ENCODE measurements around the gene SUCLG1.

Gene SUCLG1

DNA sequence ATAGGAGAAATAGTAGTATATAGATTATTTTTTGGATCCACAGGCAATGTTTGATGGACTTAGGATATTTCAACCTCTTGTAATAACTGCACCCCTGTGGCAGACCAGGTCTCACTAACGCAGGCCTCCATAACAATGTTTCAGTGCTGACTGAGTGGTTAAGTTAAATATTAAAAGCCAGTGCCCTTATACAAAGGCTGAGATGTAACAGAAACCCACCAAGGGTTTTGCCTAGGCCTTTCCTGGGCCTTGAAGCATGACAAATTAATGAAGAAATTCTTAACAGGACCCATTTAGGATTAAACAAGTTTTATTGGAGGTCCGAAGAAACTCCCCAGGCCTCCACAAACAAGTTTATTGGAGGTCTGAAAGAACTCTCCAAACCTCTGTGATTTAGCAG, 1.6 kb upstream of the SUCLG1 start:
- DNase-seq: no peak

DNA sequence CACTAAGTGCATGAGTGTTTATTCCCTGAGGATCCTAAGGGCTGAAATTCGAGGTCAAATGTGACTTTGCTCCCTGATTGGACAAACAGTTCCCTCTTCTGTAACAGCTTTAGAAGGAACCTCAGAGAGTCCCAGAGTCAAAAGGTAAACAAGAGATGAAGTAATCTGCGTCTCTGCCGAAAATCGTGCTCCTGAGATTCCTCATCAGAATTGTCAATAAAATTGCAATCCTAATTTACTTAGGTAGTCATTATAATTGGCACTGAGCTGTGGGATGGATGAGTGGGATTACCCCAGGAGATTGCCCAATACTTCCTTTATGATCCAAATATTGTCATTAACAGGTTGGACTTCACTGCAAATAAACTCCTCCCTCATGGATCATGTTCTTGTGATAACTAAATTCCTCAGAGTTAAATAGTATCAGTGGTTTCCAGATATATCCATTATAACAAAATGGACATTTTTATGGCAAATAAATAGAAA, 907 bp upstream of the SUCLG1 start:
- DNase-seq: no peak

DNA sequence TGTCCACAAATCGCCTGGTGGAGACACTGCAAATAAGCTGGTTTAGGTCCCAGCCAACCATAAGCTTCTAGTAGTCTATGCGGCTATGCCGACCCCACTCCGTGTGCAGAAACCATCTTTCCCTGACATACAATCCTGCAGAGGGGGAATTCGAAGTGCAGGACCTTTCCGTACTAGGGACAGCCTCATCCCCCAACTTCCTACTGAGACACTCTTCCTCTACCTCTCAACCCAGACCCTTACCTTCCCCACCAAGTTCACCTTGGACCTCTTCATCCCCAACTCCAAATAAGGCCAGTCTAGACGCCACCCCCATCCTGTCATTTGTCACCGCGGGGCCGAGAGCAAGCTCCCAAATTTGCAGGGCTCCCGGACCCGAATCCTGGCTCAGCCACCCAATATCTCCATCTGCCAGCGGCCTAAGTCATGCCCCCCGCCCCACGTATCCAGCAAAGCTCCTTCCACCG, 496 bp downstream of the SUCLG1 start:
- DNase-seq: no peak

DNA sequence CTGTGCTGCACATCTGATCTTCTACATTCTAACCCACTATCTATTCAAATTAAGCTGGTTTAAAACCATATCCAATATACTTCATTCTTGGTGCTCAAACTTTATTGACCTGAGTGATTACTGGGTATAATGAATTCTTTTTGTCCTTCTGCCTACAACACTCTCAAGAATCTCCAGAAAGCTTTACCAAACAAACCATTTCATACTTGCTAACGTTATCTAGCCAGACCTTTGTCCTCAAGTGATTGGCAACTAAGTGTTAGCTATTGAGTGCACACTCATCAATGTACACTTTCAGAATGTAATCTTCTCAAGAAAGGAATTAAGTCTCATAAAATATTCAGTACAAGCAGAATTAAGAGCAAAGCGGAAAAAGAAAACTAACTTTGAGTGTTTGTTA, 1.4 kb downstream of the SUCLG1 start:
- DNase-seq: no peak

DNA sequence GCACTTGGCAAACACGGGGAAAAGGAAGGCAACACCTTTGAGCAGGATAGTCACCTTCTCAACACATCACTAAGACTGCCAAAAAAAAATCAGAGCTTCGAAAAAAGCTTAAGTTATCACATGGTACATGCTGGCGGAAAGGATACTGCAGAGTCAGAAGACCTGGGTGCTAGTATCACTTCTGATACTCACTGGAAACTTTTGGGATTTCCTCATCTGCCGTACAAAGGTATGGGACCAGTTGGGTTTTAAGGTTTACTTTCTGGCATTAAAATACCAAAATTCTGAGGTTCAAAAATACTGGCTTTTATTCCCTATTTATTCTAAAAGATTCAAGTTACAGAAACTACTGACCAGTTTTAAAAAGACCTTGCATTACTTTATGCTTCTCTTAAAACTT, 2.9 kb downstream of the SUCLG1 start:
- DNase-seq: no peak

DNA sequence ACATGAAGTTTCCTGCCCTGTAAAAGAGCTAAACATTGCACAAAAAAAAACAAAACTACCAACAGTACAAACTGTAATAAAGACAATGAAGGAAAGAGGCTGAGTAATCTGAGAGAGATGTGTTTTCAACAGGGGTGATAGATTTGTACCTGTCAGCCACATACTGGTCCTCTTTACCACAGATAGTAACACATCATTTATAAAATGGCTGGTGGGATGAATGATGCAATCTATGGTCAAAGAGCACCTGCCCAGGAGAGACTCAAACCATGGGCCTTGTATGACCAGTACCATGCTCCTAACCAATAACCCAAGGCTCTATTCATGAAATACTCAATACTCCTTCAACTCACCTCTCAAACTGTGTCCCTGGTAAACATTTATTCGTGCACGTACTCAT, 4.5 kb downstream of the SUCLG1 start:
- DNase-seq: no peak

DNA sequence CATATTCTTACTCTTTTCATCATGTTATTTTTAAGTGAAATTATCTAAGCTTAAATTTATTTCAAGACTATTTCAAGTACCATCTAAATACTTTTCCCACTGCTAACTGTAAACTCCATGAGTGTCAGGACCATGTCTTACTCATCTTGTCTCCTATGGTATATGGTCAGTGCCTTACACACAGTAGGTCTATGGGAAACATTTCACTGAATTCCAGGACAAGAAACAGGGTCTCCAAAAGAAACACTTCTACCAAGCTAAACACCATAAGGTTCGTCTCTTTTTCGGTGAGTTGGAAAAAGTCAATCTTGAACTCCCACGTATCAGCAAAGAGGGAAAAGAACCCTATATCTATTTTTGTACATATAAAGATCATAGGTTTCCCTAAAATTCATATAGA, 6.5 kb downstream of the SUCLG1 start:
- DNase-seq: no peak

DNA sequence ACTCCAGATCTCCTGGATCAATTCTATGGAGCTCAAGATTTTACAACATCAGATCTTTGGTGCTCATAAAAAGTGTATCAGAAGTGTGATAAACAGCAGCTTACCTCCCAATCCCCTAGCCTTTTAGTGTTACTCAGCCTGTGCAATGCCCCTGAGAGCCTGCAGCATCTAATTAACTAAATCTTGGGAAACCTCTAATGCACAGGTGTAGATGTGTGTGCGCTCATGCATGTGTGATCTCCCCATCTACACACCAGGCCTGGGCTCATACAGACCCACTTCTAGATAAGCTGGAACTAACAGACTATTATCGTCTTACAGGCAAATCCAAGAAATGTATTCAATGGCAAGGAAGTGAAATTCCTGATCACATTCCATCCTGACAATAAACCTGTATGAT, 7.5 kb downstream of the SUCLG1 start:
- no peak for DNase-seq

DNA sequence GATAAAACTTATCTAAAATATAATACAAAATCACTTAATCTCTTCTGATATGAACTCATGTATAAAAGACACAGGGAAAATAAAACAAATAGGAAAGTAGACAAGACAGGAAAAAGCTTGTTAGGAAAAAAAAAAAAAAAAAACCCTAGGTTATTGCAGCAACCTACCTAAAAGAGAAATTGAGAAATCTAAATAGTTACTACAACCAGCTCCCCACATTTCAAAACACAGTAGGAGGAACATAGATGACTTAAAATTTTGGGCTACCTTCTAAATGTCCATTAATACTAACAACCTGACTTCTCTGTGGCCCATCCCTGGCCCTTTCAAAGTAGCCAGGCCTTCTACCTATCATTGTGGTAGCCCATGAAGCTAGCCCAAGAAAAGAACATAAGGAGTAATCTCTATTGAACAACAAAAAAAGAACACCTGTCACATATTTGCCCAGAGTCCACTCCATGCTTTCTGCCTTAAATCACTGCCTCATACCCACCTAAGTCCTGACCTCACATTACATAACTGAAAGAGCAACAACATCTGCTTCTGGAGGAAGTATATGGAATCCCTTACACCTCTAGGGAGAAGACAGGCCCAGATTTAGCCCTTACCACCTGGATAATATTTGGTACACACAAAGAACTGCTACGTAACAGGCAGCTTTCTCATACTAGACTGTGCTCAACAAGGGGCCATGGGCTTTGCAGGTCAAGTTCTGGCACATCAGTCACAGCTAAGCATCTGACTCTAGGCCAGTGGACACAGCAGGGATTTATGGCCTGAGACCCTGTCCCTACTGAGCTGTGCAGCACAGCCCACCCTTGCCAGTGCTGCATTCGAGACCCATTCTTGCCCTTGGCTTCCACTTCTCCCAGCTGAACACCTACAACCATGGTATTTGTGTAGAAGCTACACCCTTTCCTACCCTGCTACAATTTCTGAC, 8.5 kb downstream of the SUCLG1 start:
- no peak for DNase-seq

DNA sequence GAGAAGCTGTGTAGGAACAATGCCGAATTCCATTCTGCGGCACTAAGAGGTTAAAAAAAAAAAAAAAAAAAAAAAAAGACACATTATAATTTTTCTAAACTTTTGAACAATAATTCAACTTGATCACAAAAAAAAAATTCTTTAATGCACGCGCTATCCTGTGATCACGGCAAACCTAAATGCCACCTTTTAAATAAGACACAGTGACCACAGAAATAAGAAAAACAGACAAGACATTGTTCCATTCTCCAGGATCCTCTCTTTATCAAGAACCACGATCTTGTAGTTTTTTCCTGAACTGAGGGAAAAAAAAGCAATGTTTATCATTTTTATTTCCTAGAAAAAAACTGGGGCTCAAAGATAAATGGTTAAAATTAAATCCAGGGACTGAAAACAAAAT, 9.4 kb downstream of the SUCLG1 start:
- no peak for DNase-seq

DNA sequence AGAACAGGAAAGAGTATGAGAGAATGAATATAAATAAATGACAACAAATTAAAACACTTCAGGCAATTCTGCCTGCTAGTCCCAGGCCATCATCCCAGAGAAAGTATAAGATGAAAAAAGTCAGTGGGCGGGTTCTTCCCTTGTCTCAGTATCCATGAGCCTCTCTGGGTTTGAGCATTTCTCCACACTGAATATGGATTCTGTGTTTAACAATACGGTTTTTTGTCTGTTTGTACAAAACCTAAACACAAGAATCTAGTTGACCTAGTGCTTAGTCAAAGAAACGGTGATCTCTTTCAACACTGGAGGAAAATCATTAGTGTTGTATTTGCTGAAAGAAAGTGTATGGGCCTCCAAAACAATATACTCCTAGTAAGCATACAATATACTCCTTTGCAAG, 10.0 kb downstream of the SUCLG1 start:
- DNase-seq: no peak

DNA sequence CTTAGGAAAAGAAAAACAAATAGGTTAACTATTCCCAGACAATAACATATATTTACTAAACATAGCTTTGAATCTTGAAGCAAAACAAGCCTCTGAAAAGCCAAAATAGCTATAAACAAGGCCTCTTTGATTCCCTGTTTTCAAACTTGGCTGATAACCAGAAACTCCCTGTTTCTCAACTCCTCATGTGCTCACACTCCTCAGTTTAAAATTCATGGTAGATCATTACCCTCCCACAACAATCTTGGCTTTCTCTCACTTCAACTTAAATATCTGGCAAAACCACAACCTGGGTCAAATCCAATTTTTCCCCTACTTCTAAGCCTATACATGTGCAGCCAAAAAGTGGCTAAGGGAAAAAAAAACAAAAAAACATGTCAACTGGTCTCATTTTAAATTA, 15.6 kb downstream of the SUCLG1 start:
- peak; percentile 40 for DNase-seq

DNA sequence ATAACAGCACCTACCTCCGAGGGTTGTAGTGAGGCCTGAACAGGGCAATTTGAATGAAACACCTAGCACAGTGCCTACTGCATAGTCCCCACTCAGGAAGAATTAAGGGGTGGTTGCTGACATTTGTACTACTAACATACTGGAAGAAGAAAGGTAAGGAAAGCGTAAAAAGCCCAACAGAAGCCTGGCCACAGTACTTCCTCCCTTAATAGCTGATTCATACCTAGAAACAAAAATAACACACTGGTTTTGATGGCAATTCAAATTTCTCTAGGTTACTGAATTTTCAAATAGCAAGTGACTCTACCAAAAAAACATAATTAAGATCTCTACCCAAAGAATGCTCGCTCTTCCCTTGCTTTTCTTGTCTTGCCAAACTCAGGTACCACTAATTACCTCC, 16.2 kb downstream of the SUCLG1 start:
- DNase-seq: no peak

DNA sequence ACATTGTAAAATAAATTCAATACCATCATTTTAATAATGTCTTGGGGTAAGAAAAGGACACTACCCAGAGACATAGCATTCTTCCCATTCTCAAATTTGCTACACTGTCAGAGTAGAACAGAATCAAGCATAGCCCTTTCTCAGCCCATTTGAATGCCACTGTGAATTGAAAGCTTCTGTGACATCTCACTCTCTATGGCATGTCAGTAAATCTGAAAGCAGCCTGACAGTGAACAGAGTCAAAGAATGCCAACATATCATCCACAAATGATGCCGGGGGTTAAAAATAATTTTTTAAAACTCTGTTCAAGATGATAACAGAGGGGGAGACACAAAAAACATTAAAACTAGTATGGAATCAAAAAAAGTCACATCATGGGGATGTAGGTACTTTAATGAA, 17.6 kb downstream of the SUCLG1 start:
- DNase-seq: no peak

DNA sequence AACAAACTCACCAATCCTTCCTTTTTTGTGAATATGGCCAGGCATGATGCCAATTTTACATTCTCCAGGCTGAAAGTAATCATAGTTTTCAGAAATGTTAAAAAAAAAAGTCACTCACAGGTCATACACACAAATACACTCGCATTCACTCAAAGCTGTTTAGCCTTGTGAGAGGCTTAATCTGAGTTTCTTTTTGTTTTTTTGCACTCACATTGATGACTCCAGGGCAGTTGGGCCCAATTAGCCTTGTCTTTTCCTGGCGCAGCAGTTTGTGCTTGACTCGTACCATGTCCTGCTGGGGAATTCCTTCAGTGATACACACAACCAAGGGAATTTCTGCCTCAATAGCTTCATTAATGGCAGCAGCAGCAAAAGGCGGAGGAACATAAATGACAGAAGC, 18.0 kb downstream of the SUCLG1 start:
- DNase-seq: no peak

DNA sequence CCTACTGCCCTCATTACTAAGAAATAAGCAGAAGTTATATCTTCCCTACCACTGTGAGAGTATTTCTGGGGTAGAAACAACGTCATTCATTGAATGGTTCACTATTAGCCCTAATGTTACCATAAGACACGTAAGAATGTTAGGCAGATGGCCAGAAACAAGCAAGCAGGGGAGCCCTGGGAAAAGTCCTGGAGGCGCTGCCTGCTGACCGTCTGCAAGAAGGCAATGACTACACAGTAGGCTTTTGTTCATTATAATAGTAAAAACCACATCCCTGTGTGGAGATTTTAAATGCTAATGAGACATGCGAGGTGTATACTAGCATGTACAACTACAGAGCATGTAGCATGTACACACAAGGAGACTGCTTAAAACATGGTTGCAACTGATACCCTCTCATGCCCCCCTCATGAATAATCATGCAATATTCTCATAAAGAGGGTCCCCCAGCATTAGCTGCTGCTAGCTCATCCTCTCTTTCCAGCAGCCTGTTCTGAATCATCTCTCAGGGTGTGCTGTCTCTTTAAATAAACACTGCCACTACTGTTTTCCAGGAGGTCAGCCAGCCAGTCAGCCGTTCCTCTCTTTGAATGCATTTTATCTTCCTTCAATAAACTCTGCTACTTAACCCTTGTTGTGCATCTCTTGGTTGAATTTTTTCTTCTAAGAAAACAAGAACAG, 23.6 kb downstream of the SUCLG1 start:
- peak; percentile 24 for DNase-seq

DNA sequence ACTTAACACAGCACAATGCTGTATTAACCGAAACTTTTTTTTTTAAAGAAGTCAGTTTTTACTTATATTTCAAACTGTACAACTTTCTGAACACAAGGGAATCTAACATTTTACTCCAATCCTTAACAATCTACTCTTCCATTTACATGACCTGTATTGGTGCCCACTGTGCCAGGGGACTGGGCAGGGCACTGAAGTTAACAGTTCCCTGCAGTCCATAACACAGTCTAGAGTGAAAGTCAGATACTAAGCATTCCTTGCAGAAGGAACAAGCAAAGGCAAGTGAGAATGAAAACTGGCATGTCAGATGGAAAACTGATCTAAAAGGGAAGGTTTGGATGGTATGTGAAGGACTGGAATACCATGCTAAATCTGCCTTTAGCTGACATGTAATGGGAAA, 29.8 kb downstream of the SUCLG1 start:
- no peak for DNase-seq

DNA sequence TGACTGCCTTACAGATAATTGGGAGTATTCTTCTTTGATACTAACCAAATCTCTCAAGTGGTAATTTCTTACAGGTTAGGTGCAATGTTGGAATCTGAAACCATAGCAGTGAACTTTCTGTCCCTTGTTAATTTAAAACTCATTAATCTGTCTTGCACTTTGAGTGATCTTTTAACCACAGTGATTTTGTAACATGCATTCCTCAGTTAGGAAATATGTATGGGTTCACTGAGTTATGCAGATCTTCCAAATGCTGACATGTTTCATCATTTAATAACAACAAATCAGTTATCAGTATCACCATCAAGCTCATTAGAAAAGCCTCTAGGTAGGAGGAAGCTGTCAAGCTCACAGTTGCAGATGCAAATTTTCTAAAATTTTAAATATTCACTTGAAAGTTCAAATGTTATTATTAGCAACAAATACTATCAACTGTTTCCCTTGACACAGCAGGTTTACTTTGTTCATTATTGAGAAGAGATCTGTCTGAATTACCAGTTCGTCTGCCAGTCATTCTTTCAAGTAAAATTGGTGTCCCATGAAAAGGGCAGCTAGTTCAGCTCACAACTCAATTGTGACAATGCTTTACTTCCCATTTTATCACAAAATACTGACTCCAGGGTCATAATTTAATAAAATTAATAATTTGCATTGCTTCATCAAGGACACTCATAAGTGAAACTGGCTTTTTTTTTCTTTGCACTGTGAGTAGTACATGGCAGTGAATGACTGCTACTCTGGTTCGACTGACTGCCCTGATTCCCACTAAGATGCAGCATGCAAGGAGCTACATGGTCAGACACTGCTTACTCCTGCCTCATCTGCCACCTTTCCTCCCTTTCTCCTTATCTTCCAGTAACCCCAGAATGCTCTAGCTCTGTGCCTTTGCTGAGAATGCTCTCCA, 31.6 kb downstream of the SUCLG1 start:
- DNase-seq: no peak

DNA sequence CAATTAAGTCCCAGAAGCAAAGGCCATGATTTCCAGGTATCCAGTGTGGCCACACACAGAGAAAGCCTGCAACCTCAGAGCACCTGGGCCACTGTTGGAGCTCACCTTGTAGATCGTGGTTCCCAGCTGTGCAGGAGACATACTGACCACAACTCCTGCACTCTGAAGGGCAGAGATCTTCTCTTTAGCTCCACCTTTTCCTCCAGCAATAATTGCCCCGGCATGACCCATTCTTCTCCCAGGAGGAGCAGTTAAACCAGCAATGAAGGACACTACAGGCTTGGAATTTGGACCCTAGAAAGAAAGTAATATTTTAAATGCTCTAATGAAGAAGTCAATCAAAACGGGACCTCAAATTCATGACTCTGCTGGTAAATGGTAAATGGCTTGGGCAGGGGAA, 33.8 kb downstream of the SUCLG1 start:
- no peak for DNase-seq

DNA sequence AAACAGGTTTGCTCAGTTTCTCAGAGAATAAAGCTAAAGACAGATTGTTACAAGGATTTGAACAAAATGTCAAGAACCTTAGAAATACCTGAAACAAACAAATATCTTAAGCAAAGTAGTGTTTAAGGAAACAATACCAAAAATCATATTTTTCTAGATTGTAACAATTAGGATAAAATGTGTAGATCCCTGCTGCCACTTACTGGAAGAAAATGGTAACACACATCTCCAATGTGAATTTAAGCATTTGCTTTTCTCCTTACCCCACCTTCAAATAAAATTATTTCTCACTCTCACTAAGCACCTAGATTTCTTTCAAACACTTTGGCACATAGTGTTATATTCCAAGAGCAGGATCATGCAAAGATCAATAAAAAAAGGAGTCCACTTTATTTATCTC, 34.9 kb downstream of the SUCLG1 start:
- DNase-seq: no peak

DNA sequence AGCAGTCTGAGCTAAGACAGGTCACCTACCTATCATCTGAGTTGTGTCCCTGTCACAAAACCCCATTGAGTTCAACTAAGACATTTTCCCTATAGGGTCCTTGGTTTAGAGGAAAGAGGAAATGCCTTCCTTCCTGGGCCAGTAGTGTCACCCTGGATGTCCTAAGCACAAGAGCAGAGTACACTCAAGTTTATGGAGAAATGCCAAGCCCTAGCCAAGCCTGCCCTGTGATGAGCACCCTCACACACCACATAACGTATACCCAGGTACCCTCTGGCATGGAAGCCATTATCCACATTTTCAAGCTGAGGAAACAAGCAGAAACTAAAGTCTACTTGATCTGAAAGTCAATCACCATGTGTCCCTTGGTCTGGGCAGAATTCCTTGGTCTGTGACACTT, 37.3 kb downstream of the SUCLG1 start:
- no peak for DNase-seq

DNA sequence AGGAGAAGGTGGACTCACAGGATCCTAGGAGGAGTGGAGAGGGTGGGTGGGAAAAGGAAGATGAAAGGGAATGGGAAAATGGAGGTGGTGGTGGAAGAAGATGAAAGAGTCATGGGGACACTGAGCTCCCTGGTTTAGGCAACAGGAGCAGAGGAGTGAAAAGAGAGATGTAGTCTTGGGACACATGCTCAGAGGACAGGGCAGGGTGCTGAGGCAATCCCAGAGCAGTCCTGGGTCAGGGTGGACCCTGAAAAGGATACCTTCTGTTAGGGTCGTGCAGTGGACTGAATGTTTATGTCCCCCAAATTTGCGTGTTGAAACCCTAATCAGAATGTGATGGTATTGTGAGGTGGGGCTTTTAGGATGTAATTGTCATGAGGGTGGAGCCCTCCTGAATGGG, 37.9 kb downstream of the SUCLG1 start:
- no peak for DNase-seq
